ENCODE measurements around the gene PLIN5.

PLIN5 gene

GRCh38 chr19:4507150-4507452, 27.9 kb downstream of the PLIN5 start:
- no peak for TF ChIP-seq CTCF (conservative IDR thresholded peaks at IDR 0.05; ENCODE audit: low read depth, low read length)
- H3K4me3 ChIP-seq (ENCODE audit: low read depth, low read length): no peak overlapping the region
- DNase-seq (ENCODE audit: low read depth): no peak

- no peak overlapping the region for H3K4me3 ChIP-seq (ENCODE audit: low read depth, low read length)
- DNase-seq (ENCODE audit: low read depth): peak; percentile 69
- TF ChIP-seq CTCF (conservative IDR thresholded peaks at IDR 0.05; ENCODE audit: low read depth, low read length): no peak
Observed at GRCh38 chr19:4506449-4507149, 28.4 kb downstream of the PLIN5 start.

GRCh38 chr19:4505570-4506448, 29.2 kb downstream of the PLIN5 start:
- no peak overlapping the region for H3K4me3 ChIP-seq (ENCODE audit: low read depth, low read length)
- TF ChIP-seq CTCF (conservative IDR thresholded peaks at IDR 0.05; ENCODE audit: low read depth, low read length): no peak
- no peak for DNase-seq (ENCODE audit: low read depth)

GRCh38 chr19:4504891-4505569, 30.0 kb downstream of the PLIN5 start:
- no peak for TF ChIP-seq CTCF (conservative IDR thresholded peaks at IDR 0.05; ENCODE audit: low read depth, low read length)
- H3K4me3 ChIP-seq (ENCODE audit: low read depth, low read length): no peak overlapping the region
- DNase-seq (ENCODE audit: low read depth): no peak

- no peak overlapping the region for H3K4me3 ChIP-seq (ENCODE audit: low read depth, low read length)
- TF ChIP-seq CTCF (conservative IDR thresholded peaks at IDR 0.05; ENCODE audit: low read depth, low read length): no peak
- DNase-seq (ENCODE audit: low read depth): no peak
Observed at GRCh38 chr19:4504297-4504701, 30.7 kb downstream of the PLIN5 start.

- no peak overlapping the region for H3K4me3 ChIP-seq (ENCODE audit: low read depth, low read length)
- no peak for DNase-seq (ENCODE audit: low read depth)
- TF ChIP-seq CTCF (conservative IDR thresholded peaks at IDR 0.05; ENCODE audit: low read depth, low read length): no peak
Observed at GRCh38 chr19:4503825-4504170, 31.2 kb downstream of the PLIN5 start.
